OCI-LY7 (cell line): ENCODE data around the gene CAP1. TPM values are rescaled to one million over a fixed set of nuclear protein-coding genes. Genes with fewer than 3 reads are reported as not detected.

Experiments used
- BruUV-seq: library from RNA; stranded (reverse); fragments of 400-500 nt; replicated peaks from 2 replicates; lab custom pipeline; 2021; lab: Mats Ljungman, UMichigan
- CTCF ChIA-PET: fragments of 300-600 bp; sonication (Branson Sonifier 250); formaldehyde crosslinking; loops from one replicate; lab custom pipeline; 2022; ENCODE audit warnings: antibody characterized with exemption; ENCODE audit not compliant: unreplicated experiment; lab: Charles Lee
- POLR2A ChIA-PET: fragments of 300-600 bp; sonication (Branson Sonifier 250); formaldehyde crosslinking; loops from one replicate; lab custom pipeline; 2022; ENCODE audit warnings: antibody characterized with exemption; lab: Charles Lee
- DNase-seq: peaks from one replicate; pipeline ENCODE4 v3.0.0-alpha.2; 2015; ENCODE audit warnings: low spot score
- H2AFZ ChIP-seq: fragments of 200-600 bp; sonication (generic), shearing (Covaris generic); 2 replicates; pipeline ENCODE4 v1.6.1; 2014; ENCODE audit warnings: mild to moderate bottlenecking, antibody characterized with exemption, low read length, moderate library complexity
- H3K27ac ChIP-seq: fragments of 200-600 bp; sonication (generic); 2 replicates; pipeline ENCODE4 v1.5.1; 2014; ENCODE audit warnings: mixed run types, low read depth, mild to moderate bottlenecking, moderate library complexity, low read length, inconsistent platforms; ENCODE audit not compliant: poor library complexity, severe bottlenecking
- H3K36me3 ChIP-seq: fragments of 200-600 bp; sonication (generic); 2 replicates; pipeline ENCODE4 v1.6.1; 2014; ENCODE audit warnings: mild to moderate bottlenecking, antibody characterized with exemption, low read length, moderate library complexity, mixed read lengths; ENCODE audit not compliant: insufficient read depth
- H3K4me1 ChIP-seq: fragments of 200-600 bp; sonication (generic); 2 replicates; pipeline ENCODE4 v1.5.1; 2014; ENCODE audit warnings: mild to moderate bottlenecking, low read length; ENCODE audit not compliant: insufficient read depth, poor library complexity, severe bottlenecking
- H3K4me2 ChIP-seq: fragments of 200-600 bp; sonication (generic); 2 replicates; pipeline ENCODE4 v1.6.1; 2014; ENCODE audit warnings: mild to moderate bottlenecking, low read length
- H3K4me3 ChIP-seq: fragments of 200-600 bp; sonication (generic); 2 replicates; pipeline ENCODE4 v1.5.1; 2014; ENCODE audit warnings: mild to moderate bottlenecking, low read depth, low read length; ENCODE audit not compliant: poor library complexity, severe bottlenecking
- H3K79me2 ChIP-seq: fragments of 200-600 bp; sonication (generic); 2 replicates; pipeline ENCODE4 v1.6.1; 2016; ENCODE audit warnings: low read depth, mild to moderate bottlenecking, low read length, moderate library complexity, mixed read lengths; ENCODE audit not compliant: insufficient read depth
- H3K9me2 ChIP-seq: fragments of 200-600 bp; sonication (generic); 2 replicates; pipeline ENCODE4 v1.6.1; 2016; ENCODE audit warnings: mild to moderate bottlenecking, low read length, mixed read lengths; ENCODE audit not compliant: insufficient read depth
- H3K9me3 ChIP-seq: fragments of 200-600 bp; sonication (generic); 2 replicates; pipeline ENCODE4 v1.6.1; 2014; ENCODE audit warnings: mild to moderate bottlenecking, mixed run types, low read length, mixed read lengths
- H4K20me1 ChIP-seq: fragments of 200-600 bp; sonication (generic); 2 replicates; pipeline ENCODE4 v1.6.1; 2014; ENCODE audit warnings: mild to moderate bottlenecking, antibody characterized with exemption, low read length, moderate library complexity, mixed read lengths; ENCODE audit not compliant: insufficient read depth
- CTCF ChIP-seq: fragments of 200-600 bp; sonication (generic); conservative IDR thresholded peaks from 2 replicates; pipeline ENCODE4 v1.5.1; 2014; ENCODE audit warnings: mild to moderate bottlenecking, antibody characterized with exemption, low read length, moderate library complexity, mixed read lengths
- EZH2phosphoT487 ChIP-seq: fragments of 200-600 bp; sonication (generic); IDR thresholded peaks from 2 replicates; pipeline ENCODE4 v1.6.1; 2018; ENCODE audit warnings: low read depth, borderline replicate concordance, mild to moderate bottlenecking, mixed run types, antibody characterized with exemption, low read length, moderate library complexity, mixed read lengths
- intact Hi-C: fragments of 100-400 bp; cut with micrococcal nuclease; formaldehyde crosslinking; loops from one replicate; pipeline ENCODE4 v1.10.0; 2022; ENCODE audit not compliant: unreplicated experiment
- total RNA-seq, 2 experiments: library from RNA; depleted of rRNA in 1 of 2; stranded (reverse); fragments of >200 nt in 1 of 2; shearing (Covaris generic) in 1 of 2; gene quantifications; 2 replicates each; pipeline ENCODE4 v1.2.3, GENCODE V29; 2014 to 2022

The CAP1 gene
- total RNA-seq, 2 experiments from 2014 or later, result 193 to 296 TPM

- CTCF ChIA-PET, result no interaction called here
- TF ChIP-seq EZH2phosphoT487 (no peak), CTCF (no peak)
- Histone ChIP-seq H3K4me3 (no peak overlapping the region), H4K20me1 (no peaks in the 10 kb centered on the region), H3K27ac (no peak overlapping the region), H3K4me1 (no peaks in the 10 kb centered on the region), H3K36me3 (no peaks in the 10 kb centered on the region), H3K9me3 (peaks cover 18% of the 10 kb centered on the region), H3K79me2 (no peaks in the 10 kb centered on the region), H3K4me2 (no peak overlapping the region), H3K9me2 (no peaks in the 10 kb centered on the region), H2AFZ (no peak overlapping the region)
- POLR2A ChIA-PET, result no interaction called here
- intact Hi-C loops, result no loop called here
- no TSS peak for BruUV-seq
- no peak for DNase-seq
These were observed 73.9 kb downstream of the CAP1 start for GRCh38 chr1:40114400-40114799.

GRCh38 chr1:40120128-40120527 is 79.6 kb downstream of the CAP1 start:
- ChIA-PET CTCF (no interaction called here), POLR2A (interaction anchor here (0.6 to 0.9 kb wide), 2 partner anchors 87 to 320 kb away, joined by 3 to 4 read pairs; no protein-coding TSS in a partner anchor)
- H2AFZ ChIP-seq, result no peak overlapping the region
- H3K4me2 ChIP-seq, result no peak overlapping the region
- intact Hi-C loops, result no loop called here
- no TSS peak for BruUV-seq
- no peak for DNase-seq
- H4K20me1 ChIP-seq, result no peaks in the 10 kb centered on the region
- no peaks in the 10 kb centered on the region for H3K9me2 ChIP-seq
- TF ChIP-seq EZH2phosphoT487 (no peak), CTCF (no peak)
- no peaks in the 10 kb centered on the region for H3K9me3 ChIP-seq
- H3K79me2 ChIP-seq, result no peaks in the 10 kb centered on the region
- no peaks in the 10 kb centered on the region for H3K36me3 ChIP-seq
- H3K27ac ChIP-seq, result no peak overlapping the region
- H3K4me3 ChIP-seq, result no peak overlapping the region
- no peaks in the 10 kb centered on the region for H3K4me1 ChIP-seq

Other genes starting within 250 kb of the CAP1 start
- 24.8 and 29.6 TPM in 2 replicates for gene TRIT1, start 157.2 kb upstream of the CAP1 start, total RNA-seq (2014; rRNA removed; shearing (Covaris generic))
- 22.6 and 22.9 TPM in 2 replicates for gene TRIT1, start 157.2 kb upstream of the CAP1 start, total RNA-seq (2022)
- 0.41 and 1.6 TPM in 2 replicates for gene MYCL, start 138.8 kb upstream of the CAP1 start, total RNA-seq (2014; rRNA removed; shearing (Covaris generic))
- 1.0 and 1.3 TPM in 2 replicates for gene MYCL, start 138.8 kb upstream of the CAP1 start, total RNA-seq (2022)
- gene MFSD2A, start 85.6 kb upstream of the CAP1 start, total RNA-seq (2014; rRNA removed; shearing (Covaris generic)), result 6.4 and 9.9 TPM in 2 replicates
- 11.0 and 13.4 TPM in 2 replicates for gene MFSD2A, start 85.6 kb upstream of the CAP1 start, total RNA-seq (2022)
- 49.7 and 55.9 TPM in 2 replicates for gene PPT1, start 56.5 kb downstream of the CAP1 start, total RNA-seq (2014; rRNA removed; shearing (Covaris generic))
- gene PPT1, start 56.5 kb downstream of the CAP1 start, total RNA-seq (2022), result 66.5 and 75.4 TPM in 2 replicates
- 14.8 and 16.9 TPM in 2 replicates for gene RLF, start 120.7 kb downstream of the CAP1 start, total RNA-seq (2014; rRNA removed; shearing (Covaris generic))
- 18.6 and 22.5 TPM in 2 replicates for gene RLF, start 120.7 kb downstream of the CAP1 start, total RNA-seq (2022)
- gene TMCO2, start 207.2 kb downstream of the CAP1 start, total RNA-seq (2014; rRNA removed; shearing (Covaris generic)), result not detected in 2 replicates
- not detected in 2 replicates for gene TMCO2, start 207.2 kb downstream of the CAP1 start, total RNA-seq (2022)
- gene ZMPSTE24, start 217.5 kb downstream of the CAP1 start, total RNA-seq (2014; rRNA removed; shearing (Covaris generic)), result 13.4 and 15.8 TPM in 2 replicates
- 18.8 and 24.3 TPM in 2 replicates for gene ZMPSTE24, start 217.5 kb downstream of the CAP1 start, total RNA-seq (2022)